Measurements from ENCODE around the gene SMYD5.

Gene SMYD5

GRCh38 chr2:73238976-73239375 lies 24.9 kb downstream of the SMYD5 start:
- DNase-seq (ENCODE audit: low spot score), result no peak

DNA sequence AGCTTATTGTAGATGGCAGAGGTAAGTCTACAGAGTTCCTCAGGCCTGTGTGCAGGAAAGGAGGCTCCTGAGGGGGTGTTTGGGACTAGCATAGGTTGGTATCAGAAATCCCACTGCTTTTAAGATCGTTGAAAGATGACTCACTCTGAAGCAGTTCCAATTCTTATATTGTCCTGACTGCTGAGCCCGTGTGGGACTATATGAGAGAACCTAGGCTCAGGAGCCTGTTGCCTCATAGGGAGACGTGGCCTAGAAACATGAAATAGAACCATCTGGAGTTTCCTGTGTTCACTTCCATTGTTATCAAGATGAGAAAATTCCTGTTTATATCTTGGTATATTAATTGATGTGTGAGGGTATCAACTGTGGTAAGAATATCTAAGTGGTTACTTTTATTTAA lies 25.7 kb downstream of the SMYD5 start:
- DNase-seq (ENCODE audit: low spot score), result no peak

GRCh38 chr2:73243884-73244570 lies 30.0 kb downstream of the SMYD5 start:
- peak; percentile 38 for DNase-seq (ENCODE audit: low spot score)

DNA sequence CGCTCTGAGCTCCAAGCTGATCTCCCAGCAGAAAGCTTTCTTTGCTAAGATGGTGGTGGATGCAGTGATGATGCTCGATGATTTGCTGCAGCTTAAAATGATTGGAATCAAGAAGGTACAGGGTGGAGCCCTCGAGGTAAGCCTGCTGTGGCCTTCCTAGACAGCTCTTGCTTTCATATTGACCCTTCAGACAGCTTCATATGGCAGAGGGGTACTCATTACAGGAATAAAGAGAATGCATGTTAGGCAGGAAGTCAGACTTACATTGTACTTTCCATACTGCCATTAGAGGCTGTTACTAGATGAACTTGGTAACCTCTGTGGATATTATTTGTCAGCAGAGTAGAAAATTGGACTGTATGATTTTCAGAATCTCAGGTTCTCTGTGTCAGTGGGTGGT lies 30.5 kb downstream of the SMYD5 start:
- DNase-seq (ENCODE audit: low spot score), result no peak

GRCh38 chr2:73246850-73247249 lies 32.8 kb downstream of the SMYD5 start:
- DNase-seq (ENCODE audit: low spot score), result no peak

- DNase-seq (ENCODE audit: low spot score), result no peak
These were observed 35.6 kb downstream of the SMYD5 start for GRCh38 chr2:73249636-73250035.

DNA sequence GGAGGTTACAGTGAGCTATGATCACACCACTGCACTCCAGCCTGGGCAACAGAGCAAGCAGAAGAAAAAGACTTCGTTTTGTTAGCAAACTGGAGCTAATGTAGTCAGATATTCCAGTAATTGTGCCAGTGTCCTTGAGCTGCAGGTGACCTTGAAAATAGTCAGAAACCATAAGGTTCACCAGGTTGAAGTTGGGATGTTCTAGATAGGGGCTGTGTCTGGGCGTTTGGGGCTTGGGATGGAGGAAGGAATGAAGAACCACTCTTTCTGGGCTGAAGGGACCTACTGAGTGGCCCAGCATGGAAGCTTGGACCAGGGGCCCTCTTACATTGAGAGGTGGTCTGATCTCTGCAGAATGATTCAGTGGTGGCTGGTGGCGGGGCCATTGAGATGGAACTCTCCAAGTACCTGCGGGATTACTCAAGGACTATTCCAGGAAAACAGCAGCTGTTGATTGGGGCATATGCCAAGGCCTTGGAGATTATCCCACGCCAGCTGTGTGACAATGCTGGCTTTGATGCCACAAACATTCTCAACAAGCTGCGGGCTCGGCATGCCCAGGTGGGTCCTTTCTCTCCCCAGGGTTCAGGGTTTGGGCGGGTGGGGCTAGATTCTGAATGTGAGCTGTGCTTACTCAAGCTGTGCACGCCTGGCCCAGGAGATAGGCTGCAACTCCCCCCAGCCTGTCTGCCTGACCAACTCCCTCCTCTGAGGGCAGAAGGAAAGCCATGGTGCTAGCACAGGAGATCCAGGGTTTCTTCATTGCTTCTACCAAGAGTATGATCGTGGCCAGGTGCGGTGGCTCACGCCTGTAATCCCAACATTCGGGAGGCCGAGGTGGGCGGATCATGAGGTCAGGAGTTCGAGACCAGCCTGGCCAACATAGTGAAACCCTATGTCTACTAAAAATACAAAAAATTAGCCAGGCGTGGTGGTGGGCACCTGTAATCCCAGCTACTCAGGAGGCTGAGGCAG lies 37.1 kb downstream of the SMYD5 start:
- no peak for DNase-seq (ENCODE audit: low spot score)

- no peak for DNase-seq (ENCODE audit: low spot score)
These were observed 38.4 kb downstream of the SMYD5 start for GRCh38 chr2:73252238-73253027.

- DNase-seq (ENCODE audit: low spot score), result no peak
These were observed 39.4 kb downstream of the SMYD5 start for GRCh38 chr2:73253400-73253799.

DNA sequence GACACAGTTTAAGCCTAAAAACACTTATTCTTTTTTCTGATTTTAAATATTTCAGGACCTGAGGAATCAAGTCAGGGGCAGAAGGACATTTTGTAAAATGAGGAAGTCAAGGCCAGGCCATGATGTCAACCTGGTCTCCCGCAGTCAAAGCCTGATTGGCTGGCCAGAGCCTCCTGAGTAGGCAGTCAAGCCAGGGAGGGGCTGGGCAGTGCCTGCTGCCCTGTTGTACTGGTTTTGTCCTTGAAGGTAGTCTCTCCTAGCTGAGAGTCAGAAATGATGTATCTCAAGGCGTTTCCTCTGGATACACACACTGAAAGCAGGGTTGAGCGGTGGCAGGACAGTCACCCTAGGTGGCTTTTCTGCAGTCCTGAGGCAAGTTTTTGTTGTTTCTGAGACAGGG lies 39.9 kb downstream of the SMYD5 start:
- no peak for DNase-seq (ENCODE audit: low spot score)

DNA sequence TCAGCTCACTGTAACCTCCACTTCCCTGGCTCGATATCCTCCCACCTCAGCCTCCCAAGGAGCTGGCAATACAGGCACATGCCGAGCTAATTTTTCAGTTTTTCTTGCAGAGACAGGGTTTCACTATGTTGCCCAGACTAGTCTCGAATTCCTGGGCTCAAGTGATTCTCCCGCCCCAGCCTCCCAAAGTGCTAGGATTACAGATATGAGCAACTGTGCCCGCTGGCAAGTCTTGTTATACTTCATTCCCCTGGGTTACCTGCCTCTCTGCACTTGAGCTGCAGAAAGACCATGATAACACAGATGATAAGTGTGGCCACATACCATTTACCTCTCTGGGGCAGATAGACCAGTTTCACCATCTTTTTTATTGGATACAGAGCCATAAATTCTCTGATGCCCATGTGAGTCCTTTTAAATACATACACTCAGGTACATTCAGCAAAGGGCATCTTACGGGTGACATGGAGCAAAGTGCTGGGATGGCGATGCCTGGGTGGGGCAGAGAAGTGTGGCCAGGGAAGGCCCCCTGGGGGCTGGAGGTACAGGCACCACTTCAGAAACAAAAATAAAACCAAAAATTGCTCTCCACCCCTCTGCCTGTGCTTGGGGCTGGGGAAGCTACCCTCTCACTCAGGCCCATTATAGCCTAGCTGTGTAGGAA lies 40.4 kb downstream of the SMYD5 start:
- DNase-seq (ENCODE audit: low spot score), result no peak

DNA sequence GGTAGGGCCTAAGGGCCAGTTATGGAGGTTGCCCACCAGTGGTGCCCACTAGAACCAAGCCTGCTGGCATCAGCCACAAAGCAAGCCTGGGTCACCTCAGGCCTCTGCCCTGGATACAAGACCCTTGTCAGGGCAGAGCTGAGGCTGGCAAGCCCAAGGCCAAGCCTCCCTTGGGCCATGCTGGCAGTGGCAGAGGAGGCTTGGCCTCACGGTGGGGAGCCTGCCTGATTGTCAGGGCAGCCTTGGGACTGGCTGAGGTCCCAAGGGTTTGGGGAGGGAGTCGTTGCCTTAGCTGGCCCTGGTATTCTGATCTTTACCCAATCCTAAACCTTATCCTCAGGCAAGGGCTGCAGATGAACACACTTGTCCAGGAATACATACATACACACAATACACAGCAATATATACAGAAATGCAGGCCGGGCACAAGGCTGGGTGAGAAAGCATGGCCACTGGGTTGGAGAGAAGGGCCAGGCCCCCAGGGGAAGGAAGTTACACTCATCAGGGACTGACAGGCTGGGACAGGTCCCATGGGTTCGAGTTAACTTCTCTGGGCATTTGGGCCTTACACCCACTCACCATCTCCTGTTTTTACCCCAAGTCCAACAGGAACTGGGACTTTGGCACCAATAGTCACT lies 41.1 kb downstream of the SMYD5 start:
- DNase-seq (ENCODE audit: low spot score), result no peak

- no peak for DNase-seq (ENCODE audit: low spot score)
These were observed 42.0 kb downstream of the SMYD5 start for GRCh38 chr2:73255907-73256617.

GRCh38 chr2:73256618-73256922 lies 42.5 kb downstream of the SMYD5 start:
- no peak for DNase-seq (ENCODE audit: low spot score)

DNA sequence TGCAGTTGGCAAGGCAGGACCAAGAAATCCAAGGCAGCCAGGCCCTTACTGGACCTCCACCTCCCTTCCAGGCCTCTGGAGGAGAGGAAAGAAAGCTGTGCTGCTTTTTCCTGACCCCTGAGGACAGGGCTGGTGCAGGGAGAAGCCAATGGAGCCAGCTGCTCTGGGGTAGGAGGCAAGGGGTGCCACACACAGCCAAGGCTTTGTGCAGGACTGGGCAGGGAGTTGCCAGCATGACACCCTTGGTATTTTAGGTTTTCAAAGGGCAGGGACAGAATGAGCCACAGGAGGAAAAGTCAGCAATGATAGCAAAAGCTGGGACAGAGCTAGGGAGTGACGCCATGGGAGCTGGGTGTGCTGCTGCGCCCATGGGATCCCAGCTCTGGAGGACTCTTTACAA lies 43.0 kb downstream of the SMYD5 start:
- DNase-seq (ENCODE audit: low spot score), result no peak

DNA sequence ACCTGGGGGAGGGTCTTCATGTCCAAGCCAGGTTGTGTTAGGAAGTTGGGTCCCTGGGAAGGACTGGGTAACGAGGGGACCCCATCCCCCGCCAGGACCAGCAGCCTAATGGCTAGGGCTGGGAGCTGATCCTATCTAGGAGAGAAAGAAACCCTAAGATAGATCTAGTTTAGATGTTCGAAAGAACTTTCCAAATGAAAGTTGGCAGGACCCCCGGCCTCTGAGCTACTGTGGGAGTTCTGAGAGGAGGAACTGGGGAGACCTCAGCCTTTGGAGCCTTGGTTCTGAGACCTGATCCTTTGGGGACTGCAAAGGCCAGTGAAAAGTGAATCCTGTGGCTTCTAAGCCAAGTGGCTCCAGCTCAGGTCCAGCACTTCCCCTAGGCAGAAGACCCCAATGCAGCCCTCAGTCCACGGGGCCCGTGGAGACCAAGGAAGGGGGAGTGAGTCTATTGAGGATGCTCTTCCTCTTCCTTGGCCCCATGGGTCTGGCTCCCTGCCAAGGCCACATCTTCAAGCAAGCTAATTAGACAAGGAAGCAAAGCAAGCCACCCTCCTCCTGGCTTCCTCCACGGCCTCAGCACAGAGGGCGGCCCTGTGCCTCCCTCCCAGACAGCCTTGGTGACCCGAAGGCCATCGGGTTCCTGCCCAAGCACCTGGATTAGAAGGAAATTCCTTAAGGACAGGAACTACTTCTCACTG lies 43.5 kb downstream of the SMYD5 start:
- no peak for DNase-seq (ENCODE audit: low spot score)

DNA sequence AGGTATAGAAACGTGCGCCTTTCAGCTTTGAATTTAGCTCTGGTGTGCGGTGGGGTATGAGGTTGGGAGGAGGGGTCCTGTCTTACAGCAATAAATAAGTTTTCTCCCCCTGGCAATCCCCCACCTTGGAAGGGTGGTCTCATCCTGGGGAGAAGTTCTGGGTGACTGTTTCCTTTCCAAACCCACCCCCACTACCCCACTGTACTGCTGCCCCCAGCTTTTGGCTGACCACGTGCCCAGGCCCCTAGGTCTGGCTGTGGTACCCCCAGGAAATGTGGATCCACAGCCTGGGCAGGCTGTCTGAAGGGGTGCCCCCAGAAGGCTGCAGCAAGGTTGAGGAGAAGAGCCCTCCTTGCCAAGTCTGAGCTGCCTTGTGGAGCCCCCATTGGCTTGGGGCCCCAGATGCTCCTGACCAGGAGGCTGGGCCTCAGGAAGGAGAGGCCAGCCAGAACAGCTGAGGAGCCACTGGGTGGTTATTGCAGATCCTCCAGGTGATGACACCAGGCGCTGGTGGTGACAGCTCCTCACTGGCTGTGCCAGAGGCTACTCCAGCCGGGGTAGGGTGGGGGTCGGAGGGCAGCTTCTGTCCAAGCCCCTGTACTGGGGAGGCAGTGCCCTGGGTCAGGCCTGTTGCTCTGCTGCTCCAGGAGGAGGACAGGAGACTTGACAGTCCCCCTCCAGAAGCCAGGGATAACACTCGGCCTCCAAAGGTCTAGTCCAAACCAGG lies 44.3 kb downstream of the SMYD5 start:
- no peak for DNase-seq (ENCODE audit: low spot score)

DNA sequence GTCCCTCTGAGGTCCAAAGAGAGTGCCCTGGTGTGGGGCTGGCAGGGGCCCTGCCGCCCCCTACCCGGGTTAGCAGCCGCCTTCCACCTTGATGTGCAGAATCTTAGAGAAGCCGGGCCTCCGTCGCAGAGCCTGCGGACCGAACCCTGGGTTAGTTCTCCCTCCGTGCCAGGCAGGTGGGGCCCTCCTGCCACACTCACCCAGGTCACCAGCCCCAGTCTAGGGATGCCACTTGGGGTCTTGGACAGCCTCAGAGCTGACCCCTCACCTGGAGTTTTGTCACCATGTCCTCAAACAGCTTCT lies 44.8 kb downstream of the SMYD5 start:
- no peak for DNase-seq (ENCODE audit: low spot score)

DNA sequence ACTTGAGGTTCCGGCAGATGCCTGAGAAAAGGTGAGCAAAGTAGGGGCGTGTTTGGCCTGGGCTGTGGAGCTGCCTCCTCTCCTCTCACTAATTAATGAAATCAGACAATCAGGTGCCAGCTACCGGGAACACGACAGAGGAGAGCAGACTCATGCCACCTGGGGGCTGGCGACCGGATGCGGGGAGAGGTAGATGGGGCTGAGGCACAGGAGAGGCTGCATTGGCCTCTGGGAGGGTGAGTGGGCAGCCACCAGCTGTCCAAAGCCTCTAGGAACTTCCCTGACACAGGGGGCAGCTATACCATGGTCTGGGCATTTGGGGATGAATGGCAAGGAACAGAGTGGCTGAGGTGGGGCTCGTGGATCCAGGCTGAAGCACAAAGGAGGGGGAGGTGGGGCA lies 45.2 kb downstream of the SMYD5 start:
- DNase-seq (ENCODE audit: low spot score), result no peak

Data from COLO829 (cell line).